ENCODE results near the gene PSMD8.
A peak's percentile ranks its signal among the peaks of the same experiment; 100 is the strongest.
"Not testable (repeated sequence)": the region's sequence is repeated elsewhere in the genome, so short reads cannot be mapped to it uniquely, and the experiment has no call there.

The PSMD8 gene

GRCh38 chr19:38336638-38337359 lies 37.6 kb upstream of the PSMD8 start:
- no peaks in the 10 kb centered on the region for H3K9me2 ChIP-seq (ENCODE audit: low read depth, low read length)
- peak overlapping the region; percentile 66 for H3K9ac ChIP-seq (ENCODE audit: low read length)
- no peaks in the 10 kb centered on the region for H4K20me1 ChIP-seq (ENCODE audit: insufficient read depth, low read length)
- no peaks in the 10 kb centered on the region for H3F3A ChIP-seq (ENCODE audit: insufficient read depth, low read length)
- peak overlapping the region; percentile 83 for H3K27ac ChIP-seq (ENCODE audit: low read depth, low read length, poor library complexity, severe bottlenecking)
- peak overlapping the region; percentile 74 for H3K4me2 ChIP-seq (ENCODE audit: low read length)
- no peaks in the 10 kb centered on the region for H3K79me2 ChIP-seq (ENCODE audit: insufficient read depth, low read length)
- H3K4me1 ChIP-seq (ENCODE audit: insufficient read depth, low read length, severe bottlenecking): peaks cover 9% of the 10 kb centered on the region
- peak overlapping the region; percentile 68 for H3K4me3 ChIP-seq (ENCODE audit: low read depth, low read length, poor library complexity, severe bottlenecking)
- 0 out of 2 replicates have a peak overlapping the region, but pooled peaks have one; percentile 18 for H2AFZ ChIP-seq (ENCODE audit: low read length)
- H3K9me3 ChIP-seq (ENCODE audit: low read length): no peaks in the 10 kb centered on the region
- H3K27me3 ChIP-seq (ENCODE audit: insufficient read depth, low read length): no peaks in the 10 kb centered on the region
- no peaks in the 10 kb centered on the region for H3K36me3 ChIP-seq (ENCODE audit: insufficient read depth, low read length)
- no peak for TF ChIP-seq EZH2 (IDR thresholded peaks at IDR 0.05; ENCODE audit: borderline replicate concordance, low read length)
- no peak for TF ChIP-seq CTCF (IDR thresholded peaks at IDR 0.05; ENCODE audit: low read length)

DNA sequence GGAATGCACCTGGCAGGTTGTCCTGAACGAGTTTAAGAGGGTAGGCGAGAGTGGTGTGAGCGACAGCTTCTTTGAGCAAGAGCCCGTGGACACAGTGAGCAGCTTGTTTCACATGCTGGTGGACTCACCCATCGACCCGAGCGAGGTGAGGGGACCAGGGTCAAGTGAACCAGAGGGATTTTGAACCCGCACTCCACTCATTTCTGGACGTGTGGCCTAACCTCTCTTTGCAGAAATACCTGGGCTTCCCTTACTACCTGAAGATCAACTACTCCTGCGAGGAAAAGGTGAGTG lies 37.1 kb upstream of the PSMD8 start:
- TF ChIP-seq EZH2 (IDR thresholded peaks at IDR 0.05; ENCODE audit: borderline replicate concordance, low read length): no peak
- TF ChIP-seq CTCF (IDR thresholded peaks at IDR 0.05; ENCODE audit: low read length): no peak
- no peaks in the 10 kb centered on the region for H4K20me1 ChIP-seq (ENCODE audit: insufficient read depth, low read length)
- H3K27me3 ChIP-seq (ENCODE audit: insufficient read depth, low read length): no peaks in the 10 kb centered on the region
- peaks cover 9% of the 10 kb centered on the region for H3K4me1 ChIP-seq (ENCODE audit: insufficient read depth, low read length, severe bottlenecking)
- peak overlapping the region; percentile 74 for H3K4me2 ChIP-seq (ENCODE audit: low read length)
- no peaks in the 10 kb centered on the region for H3K9me2 ChIP-seq (ENCODE audit: low read depth, low read length)
- no peak overlapping the region for H2AFZ ChIP-seq (ENCODE audit: low read length)
- H3K27ac ChIP-seq (ENCODE audit: low read depth, low read length, poor library complexity, severe bottlenecking): peak overlapping the region; percentile 10
- H3F3A ChIP-seq (ENCODE audit: insufficient read depth, low read length): no peaks in the 10 kb centered on the region
- H3K4me3 ChIP-seq (ENCODE audit: low read depth, low read length, poor library complexity, severe bottlenecking): peak overlapping the region; percentile 68
- no peaks in the 10 kb centered on the region for H3K36me3 ChIP-seq (ENCODE audit: insufficient read depth, low read length)
- H3K9me3 ChIP-seq (ENCODE audit: low read length): no peaks in the 10 kb centered on the region
- H3K9ac ChIP-seq (ENCODE audit: low read length): peak overlapping the region; percentile 59
- no peaks in the 10 kb centered on the region for H3K79me2 ChIP-seq (ENCODE audit: insufficient read depth, low read length)

DNA sequence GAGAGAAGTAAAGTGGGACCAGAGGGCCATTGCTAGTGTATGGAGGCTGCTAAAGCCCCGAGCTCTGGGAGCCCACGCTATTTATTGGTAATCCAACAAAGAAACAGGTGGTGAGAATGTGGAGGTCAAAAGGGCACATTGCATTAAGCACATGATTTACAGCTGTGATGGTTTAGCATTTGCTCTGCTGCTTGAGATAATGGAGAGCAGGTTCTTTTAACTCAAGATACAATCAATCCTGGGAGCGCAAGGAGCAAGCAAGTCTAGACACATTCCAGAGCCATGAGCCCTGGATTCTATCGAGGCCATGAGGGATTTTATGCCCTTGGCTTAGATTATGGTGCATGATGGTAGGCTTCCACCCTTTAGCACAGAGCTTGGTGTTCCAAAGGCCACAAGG lies 35.4 kb upstream of the PSMD8 start:
- H3K9me3 ChIP-seq (ENCODE audit: low read length); H3K4me2 ChIP-seq (ENCODE audit: low read length); H3K27ac ChIP-seq (ENCODE audit: low read depth, low read length, poor library complexity, severe bottlenecking); H3K9ac ChIP-seq (ENCODE audit: low read length); H3K4me3 ChIP-seq (ENCODE audit: low read depth, low read length, poor library complexity, severe bottlenecking); H3K27me3 ChIP-seq (ENCODE audit: insufficient read depth, low read length); H3K79me2 ChIP-seq (ENCODE audit: insufficient read depth, low read length); H4K20me1 ChIP-seq (ENCODE audit: insufficient read depth, low read length); H2AFZ ChIP-seq (ENCODE audit: low read length); H3K4me1 ChIP-seq (ENCODE audit: insufficient read depth, low read length, severe bottlenecking); H3K36me3 ChIP-seq (ENCODE audit: insufficient read depth, low read length); H3F3A ChIP-seq (ENCODE audit: insufficient read depth, low read length); H3K9me2 ChIP-seq (ENCODE audit: low read depth, low read length): not testable (repeated sequence)

GRCh38 chr19:38340927-38341326 lies 33.4 kb upstream of the PSMD8 start:
- H3K4me2 ChIP-seq (ENCODE audit: low read length): no peak overlapping the region
- no peaks in the 10 kb centered on the region for H3K27me3 ChIP-seq (ENCODE audit: insufficient read depth, low read length)
- no peak for TF ChIP-seq EZH2 (IDR thresholded peaks at IDR 0.05; ENCODE audit: borderline replicate concordance, low read length)
- no peak for TF ChIP-seq CTCF (IDR thresholded peaks at IDR 0.05; ENCODE audit: low read length)
- no peaks in the 10 kb centered on the region for H3K79me2 ChIP-seq (ENCODE audit: insufficient read depth, low read length)
- H3K9me3 ChIP-seq (ENCODE audit: low read length): no peaks in the 10 kb centered on the region
- no peaks in the 10 kb centered on the region for H3F3A ChIP-seq (ENCODE audit: insufficient read depth, low read length)
- H3K4me1 ChIP-seq (ENCODE audit: insufficient read depth, low read length, severe bottlenecking): peaks cover 9% of the 10 kb centered on the region
- no peaks in the 10 kb centered on the region for H4K20me1 ChIP-seq (ENCODE audit: insufficient read depth, low read length)
- H2AFZ ChIP-seq (ENCODE audit: low read length): no peak overlapping the region
- H3K4me3 ChIP-seq (ENCODE audit: low read depth, low read length, poor library complexity, severe bottlenecking): no peak overlapping the region
- H3K9ac ChIP-seq (ENCODE audit: low read length): no peak overlapping the region
- no peaks in the 10 kb centered on the region for H3K36me3 ChIP-seq (ENCODE audit: insufficient read depth, low read length)
- H3K9me2 ChIP-seq (ENCODE audit: low read depth, low read length): no peaks in the 10 kb centered on the region
- H3K27ac ChIP-seq (ENCODE audit: low read depth, low read length, poor library complexity, severe bottlenecking): no peak overlapping the region

Measured in OCI-LY1 (cell line).